Stomach smooth muscle (tissue), 2 donors: Measurements from ENCODE around the gene SLC4A9.

ENCODE experiments used
- H3K27ac ChIP-seq: one replicate; pipeline ENCODE4 v1.7.0; 2013; ENCODE audit warnings: mild to moderate bottlenecking, low read length, inconsistent platforms
- H3K27me3 ChIP-seq, 2 donors: one replicate each; pipeline ENCODE4 v1.7.0; 2013; ENCODE audit warnings: low read length in 2 of 2; ENCODE audit not compliant: insufficient read depth in 2 of 2, control insufficient read depth in 1 of 2
- H3K36me3 ChIP-seq, 2 donors: one replicate each; pipeline ENCODE4 v1.7.0; 2013; ENCODE audit warnings: low read length in 2 of 2; ENCODE audit not compliant: control insufficient read depth in 2 of 2, insufficient read depth in 2 of 2
- H3K4me1 ChIP-seq: one replicate; pipeline ENCODE4 v1.7.0; 2013; ENCODE audit warnings: low read length; ENCODE audit not compliant: control insufficient read depth, insufficient read depth
- H3K4me3 ChIP-seq, 2 donors: one replicate each; pipeline ENCODE4 v1.7.0; 2013; ENCODE audit warnings: low read length in 2 of 2
- H3K9ac ChIP-seq, 2 donors: one replicate each; pipeline ENCODE4 v1.7.0; 2013; ENCODE audit warnings: low read length in 2 of 2, mild to moderate bottlenecking in 1 of 2
- H3K9me3 ChIP-seq, 2 donors: one replicate each; pipeline ENCODE4 v1.7.0; 2013; ENCODE audit warnings: low read length in 2 of 2; ENCODE audit not compliant: control insufficient read depth in 2 of 2
- donor health status: healthy.
- donor health status: Pancreatic carcinoma.

The SLC4A9 gene

GRCh38 chr5:140399979-140400729 is 40.2 kb downstream of the SLC4A9 start:
- peak overlapping the region; percentile 84 to 86 for H3K9ac ChIP-seq
- no peaks in the 10 kb centered on the region for H3K9me3 ChIP-seq
- peak overlapping the region; percentile 79 to 99 for H3K4me3 ChIP-seq
- H3K27me3 ChIP-seq = no peaks in the 10 kb centered on the region
- peaks cover 26% of the 10 kb centered on the region for H3K4me1 ChIP-seq
- peak overlapping the region; percentile 93 for H3K27ac ChIP-seq
- H3K36me3 ChIP-seq = no peaks in the 10 kb centered on the region

GRCh38 chr5:140400730-140401361 is 40.9 kb downstream of the SLC4A9 start:
- Histone ChIP-seq H3K27me3 (no peaks in the 10 kb centered on the region), H3K4me1 (peaks cover 26% of the 10 kb centered on the region)

GRCh38 chr5:140401362-140402257 is 41.6 kb downstream of the SLC4A9 start, which contains the start of gene ANKHD1:
Gene ANKHD1, plus strand, starts transcription at chr5:140401833. Its CDS starts 135 bp downstream, at chr5:140401968.
- peaks cover 26% of the 10 kb centered on the region for H3K4me1 ChIP-seq
- no peaks in the 10 kb centered on the region for H3K9me3 ChIP-seq
- H3K4me3 ChIP-seq = peak within 1 kb of the TSS; percentile 79 to 99
- peak within 1 kb of the TSS; percentile 86 to 93 for H3K9ac ChIP-seq
- no peaks in the 10 kb centered on the region for H3K27me3 ChIP-seq
- peak within 1 kb of the TSS; percentile 93 for H3K27ac ChIP-seq
- H3K36me3 ChIP-seq = peaks cover 0 to 2% of the 10 kb centered on the region in 2 donors

More at GRCh38 chr5:140400730-140401361, 40.9 kb downstream of the SLC4A9 start:
- Histone ChIP-seq H3K4me3 (peak overlapping the region; percentile 79 to 99), H3K9me3 (no peaks in the 10 kb centered on the region), H3K36me3 (no peaks in the 10 kb centered on the region), H3K9ac (peak overlapping the region; percentile 84 to 86), H3K27ac (peak overlapping the region; percentile 93)

- peak overlapping the region; percentile 73 to 93 for H3K9ac ChIP-seq
- H3K4me3 ChIP-seq = peak overlapping the region; percentile 64 to 99
- peaks cover 26% of the 10 kb centered on the region for H3K4me1 ChIP-seq
- H3K36me3 ChIP-seq = peaks cover 0 to 2% of the 10 kb centered on the region in 2 donors
- H3K9me3 ChIP-seq = no peaks in the 10 kb centered on the region
- no peaks in the 10 kb centered on the region for H3K27me3 ChIP-seq
- peak overlapping the region; percentile 93 for H3K27ac ChIP-seq
Measured at GRCh38 chr5:140402258-140403074, 42.5 kb downstream of the SLC4A9 start.

- peak overlapping the region; percentile 64 to 99 for H3K4me3 ChIP-seq
- peaks cover 27% of the 10 kb centered on the region for H3K4me1 ChIP-seq
- H3K27ac ChIP-seq = no peak overlapping the region
- H3K36me3 ChIP-seq = peaks cover 0 to 2% of the 10 kb centered on the region in 2 donors
- no peaks in the 10 kb centered on the region for H3K9me3 ChIP-seq
- H3K27me3 ChIP-seq = no peaks in the 10 kb centered on the region
- H3K9ac ChIP-seq = peak overlapping the region in 1 of 2 donors; percentile 6
Measured at GRCh38 chr5:140403613-140404012, 43.6 kb downstream of the SLC4A9 start.

- Histone ChIP-seq H3K9me3 (no peaks in the 10 kb centered on the region), H3K4me1 (peaks cover 17% of the 10 kb centered on the region), H3K27ac (no peak overlapping the region), H3K36me3 (peaks cover 0 to 2% of the 10 kb centered on the region in 2 donors), H3K27me3 (no peaks in the 10 kb centered on the region), H3K4me3 (no peak overlapping the region), H3K9ac (no peak overlapping the region)
Measured at GRCh38 chr5:140408750-140409241, 48.8 kb downstream of the SLC4A9 start.

- H3K4me3 ChIP-seq = no peak overlapping the region
- H3K36me3 ChIP-seq = no peaks in the 10 kb centered on the region
- H3K9me3 ChIP-seq = no peaks in the 10 kb centered on the region
- H3K27me3 ChIP-seq = no peaks in the 10 kb centered on the region
- H3K9ac ChIP-seq = no peak overlapping the region
- H3K4me1 ChIP-seq = peaks cover 6% of the 10 kb centered on the region
- no peak overlapping the region for H3K27ac ChIP-seq
Measured at GRCh38 chr5:140413230-140413629, 53.2 kb downstream of the SLC4A9 start.

- no peaks in the 10 kb centered on the region for H3K4me1 ChIP-seq
- no peak overlapping the region for H3K4me3 ChIP-seq
- H3K27ac ChIP-seq = no peak overlapping the region
- no peak overlapping the region for H3K9ac ChIP-seq
- no peaks in the 10 kb centered on the region for H3K27me3 ChIP-seq
- no peaks in the 10 kb centered on the region for H3K9me3 ChIP-seq
- H3K36me3 ChIP-seq = no peaks in the 10 kb centered on the region
Measured at GRCh38 chr5:140417235-140417634, 57.2 kb downstream of the SLC4A9 start.

- no peaks in the 10 kb centered on the region for H3K9me3 ChIP-seq
- no peak overlapping the region for H3K4me3 ChIP-seq
- no peaks in the 10 kb centered on the region for H3K36me3 ChIP-seq
- no peak overlapping the region for H3K9ac ChIP-seq
- H3K27me3 ChIP-seq = no peaks in the 10 kb centered on the region
- H3K4me1 ChIP-seq = no peaks in the 10 kb centered on the region
- no peak overlapping the region for H3K27ac ChIP-seq
Measured at GRCh38 chr5:140418862-140419520, 59.0 kb downstream of the SLC4A9 start.
